Measurements from ENCODE around the gene NTM.
"Not testable (repeated sequence)": the region's sequence is repeated elsewhere in the genome, so short reads cannot be mapped to it uniquely, and the experiment has no call there.

Gene NTM

DNA sequence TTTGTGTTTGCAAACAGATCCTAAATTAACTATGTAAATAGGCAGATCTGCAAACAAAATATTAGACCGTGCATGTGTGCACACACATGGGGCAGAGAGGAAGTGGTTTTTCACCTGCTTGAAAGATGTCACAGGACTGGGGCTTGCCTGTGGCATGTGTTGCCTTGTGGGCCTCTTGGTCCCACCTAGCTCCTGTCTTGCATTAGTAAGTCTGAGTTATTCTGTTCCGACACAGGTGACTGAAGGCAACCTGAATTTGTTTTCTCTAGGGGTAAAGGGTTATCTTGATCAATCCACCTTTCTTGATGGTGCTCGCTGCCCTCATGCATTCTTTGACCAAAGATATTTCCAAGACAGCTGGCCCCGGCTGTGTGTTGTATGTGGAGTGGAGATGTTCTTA is 667.5 kb downstream of the NTM start:
- DNase-seq, result no peak

GRCh38 chr11:132039521-132039920 is 669.1 kb downstream of the NTM start:
- no peak for DNase-seq

DNA sequence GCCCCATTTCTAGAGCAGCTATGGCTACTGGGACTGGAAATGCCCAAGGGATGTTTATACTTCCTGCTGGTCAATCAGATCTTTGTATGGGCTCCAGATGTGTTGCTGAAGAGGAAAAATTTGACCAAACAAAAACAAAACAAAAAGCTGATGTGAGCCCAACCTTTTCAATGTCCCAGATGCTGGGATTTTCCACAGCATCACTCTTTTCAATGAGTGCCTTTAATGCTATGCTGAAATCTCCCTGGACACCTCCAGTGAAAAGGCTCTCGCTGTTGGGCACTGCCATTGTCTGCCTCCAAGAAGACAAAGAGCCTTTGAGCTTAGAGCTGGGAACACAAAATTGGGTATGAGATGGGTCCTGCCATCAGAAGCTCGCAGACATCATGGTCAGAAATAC is 671.9 kb downstream of the NTM start:
- no peak for DNase-seq

GRCh38 chr11:132043714-132044113 is 673.3 kb downstream of the NTM start:
- DNase-seq, result no peak

- no peak for DNase-seq
These were observed 674.7 kb downstream of the NTM start for GRCh38 chr11:132045107-132045506.

DNA sequence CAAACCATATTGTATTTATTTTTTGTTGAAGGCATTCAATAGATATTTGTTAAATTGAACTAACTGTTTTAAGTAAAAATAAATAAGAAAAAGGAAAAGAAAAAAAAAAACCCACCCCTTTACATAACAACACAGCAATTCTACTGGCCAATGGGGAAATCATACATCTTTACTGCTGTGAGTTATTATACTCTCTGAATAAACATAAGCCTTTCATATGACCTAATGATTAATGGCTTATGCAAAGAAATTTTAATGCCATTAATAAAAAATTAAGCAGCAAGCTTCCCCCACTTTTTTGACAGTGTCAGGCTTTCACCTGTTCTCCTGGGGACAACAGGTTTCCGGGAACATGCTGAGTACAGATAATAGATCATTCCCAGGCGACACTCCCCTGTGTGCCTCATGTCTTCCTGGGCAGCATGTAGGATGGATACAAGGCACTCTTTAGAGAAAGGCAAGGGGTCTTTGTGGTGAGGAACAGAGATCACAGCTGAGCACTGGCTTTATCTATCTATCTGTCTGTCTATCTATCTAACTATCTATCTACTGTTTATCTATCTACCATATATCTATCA is 676.0 kb downstream of the NTM start:
- no peak for DNase-seq

- DNase-seq, result no peak
These were observed 676.8 kb downstream of the NTM start for GRCh38 chr11:132047167-132047566.

- no peak for DNase-seq
These were observed 677.6 kb downstream of the NTM start for GRCh38 chr11:132048040-132048439.

DNA sequence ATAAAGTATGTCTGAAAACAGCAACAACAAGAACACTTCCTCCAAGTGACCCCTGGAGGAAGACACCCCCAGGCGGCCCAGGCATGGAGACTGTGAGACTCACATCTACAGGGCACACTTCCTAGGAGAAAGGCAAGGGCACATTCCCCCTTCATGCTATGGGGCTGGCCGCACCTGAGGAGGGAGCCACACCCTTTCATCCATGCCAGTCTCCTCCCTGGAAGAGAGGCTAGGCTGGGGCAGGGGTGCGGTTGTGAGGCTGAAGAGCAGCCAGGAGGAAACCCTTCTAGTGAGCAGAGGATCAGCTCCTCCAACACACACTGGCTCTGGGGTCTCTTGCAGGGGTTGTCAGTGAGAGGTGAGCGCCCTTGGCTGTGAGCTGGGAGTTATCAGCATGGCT is 678.8 kb downstream of the NTM start:
- no peak for DNase-seq

- DNase-seq, result no peak
These were observed 679.6 kb downstream of the NTM start for GRCh38 chr11:132050049-132050448.

DNA sequence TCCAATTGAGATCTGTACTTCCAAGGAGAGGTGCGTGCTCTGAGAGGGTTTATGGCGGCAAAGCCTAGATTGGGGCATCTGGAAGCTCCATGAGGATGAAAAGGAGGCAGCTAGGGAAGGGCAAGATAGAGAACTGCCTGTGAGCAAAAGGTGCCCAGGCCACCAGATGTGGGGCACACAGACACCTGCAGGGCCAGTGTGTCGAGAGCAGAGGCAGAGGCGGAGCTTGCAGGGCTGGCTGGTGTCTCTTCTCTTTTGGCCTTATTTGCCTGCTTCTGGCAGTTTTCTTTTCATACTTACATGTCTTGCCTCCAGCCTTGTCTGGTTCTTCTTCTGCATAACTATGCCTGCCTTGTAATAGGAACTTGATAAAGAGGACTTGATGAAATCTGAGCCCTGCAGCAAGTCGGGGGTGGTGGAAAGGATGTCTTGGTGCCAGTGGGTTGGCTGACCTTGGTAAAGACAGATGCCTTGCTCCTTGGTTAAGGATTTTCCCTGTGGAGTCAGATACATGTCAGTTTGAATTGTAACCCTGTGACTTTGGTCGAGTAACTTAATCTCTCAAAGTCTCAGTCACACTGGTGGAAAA is 680.3 kb downstream of the NTM start:
- DNase-seq, result no peak

DNA sequence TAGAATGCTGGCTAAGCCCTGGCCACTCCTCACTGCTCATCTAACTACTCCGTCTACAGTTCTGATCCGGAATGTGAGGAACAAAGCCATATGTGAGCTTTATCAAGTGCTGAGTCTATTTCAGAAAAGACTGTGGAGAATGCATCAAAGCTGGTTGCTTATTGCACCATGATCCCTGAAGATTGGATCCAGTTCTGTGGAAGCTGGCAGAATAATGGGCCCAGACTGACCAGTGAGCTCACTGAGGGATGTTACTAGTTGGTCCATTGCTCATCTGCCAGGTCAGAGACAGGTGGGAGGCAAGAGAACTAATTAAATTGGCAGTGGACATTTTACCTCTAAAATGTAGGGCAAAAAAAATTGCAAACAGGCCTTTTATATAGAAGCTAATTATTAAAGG is 681.3 kb downstream of the NTM start:
- DNase-seq, result no peak

DNA sequence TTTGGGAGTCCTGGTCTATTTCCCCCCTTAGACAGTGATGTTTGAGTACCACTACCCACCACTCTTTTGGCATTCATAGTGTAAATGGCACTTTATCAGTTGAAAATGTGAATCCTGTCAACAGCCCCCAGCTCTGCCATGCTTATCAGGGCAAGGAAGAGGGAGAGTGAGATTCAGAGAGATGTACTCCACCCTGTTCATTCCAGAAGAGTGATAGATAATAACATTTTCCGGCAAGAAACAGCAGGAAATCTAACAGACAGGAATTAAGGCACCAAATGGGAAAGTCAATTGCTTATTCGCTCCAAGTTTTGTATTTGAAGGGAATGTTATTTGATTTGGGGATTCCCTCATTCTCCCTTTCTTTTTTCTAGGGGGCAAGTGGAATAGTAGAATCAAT is 681.9 kb downstream of the NTM start:
- no peak for DNase-seq

DNA sequence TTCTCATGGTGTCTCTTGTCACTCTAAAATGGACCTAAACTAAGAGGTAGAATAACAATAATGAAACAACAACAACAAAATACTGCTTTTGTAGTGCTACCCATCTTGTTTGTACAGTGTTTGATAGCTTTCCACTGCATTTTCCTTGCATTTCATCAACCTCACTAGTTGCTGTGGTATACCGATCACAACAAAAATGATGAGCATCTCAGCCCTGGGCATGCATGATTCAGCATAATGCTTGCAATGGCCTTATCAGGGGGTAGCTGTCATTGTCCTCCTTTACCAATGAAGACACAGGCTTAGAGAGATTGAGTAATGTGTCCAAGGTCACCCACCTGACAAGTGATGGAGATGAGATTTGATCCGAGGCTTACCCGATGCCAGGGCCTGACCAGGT is 682.5 kb downstream of the NTM start:
- DNase-seq, result no peak

- no peak for DNase-seq
These were observed 684.4 kb downstream of the NTM start for GRCh38 chr11:132054822-132055221.

GRCh38 chr11:132055296-132055695 is 684.9 kb downstream of the NTM start:
- DNase-seq, result no peak

GRCh38 chr11:132056689-132057088 is 686.3 kb downstream of the NTM start:
- DNase-seq, result no peak

DNA sequence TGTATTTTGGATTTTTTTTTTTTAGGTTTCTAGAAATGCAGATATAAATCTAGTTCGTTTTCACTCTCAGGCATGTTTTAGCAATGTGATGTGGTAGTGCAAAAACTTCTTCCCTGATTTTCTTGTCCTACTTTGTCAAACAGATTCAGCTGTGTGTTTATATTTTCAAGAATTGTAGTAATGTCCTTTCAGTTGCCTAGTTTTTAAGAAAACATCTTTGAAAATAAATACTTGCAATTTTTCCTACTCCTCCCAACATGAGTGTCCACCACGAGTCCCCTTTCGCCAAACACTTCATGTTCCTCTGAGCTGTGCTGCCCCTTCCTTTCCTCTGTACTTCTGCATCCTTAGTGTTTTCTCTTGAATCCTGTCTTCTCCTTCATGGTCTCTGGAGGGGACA is 686.9 kb downstream of the NTM start:
- DNase-seq, result no peak

DNA sequence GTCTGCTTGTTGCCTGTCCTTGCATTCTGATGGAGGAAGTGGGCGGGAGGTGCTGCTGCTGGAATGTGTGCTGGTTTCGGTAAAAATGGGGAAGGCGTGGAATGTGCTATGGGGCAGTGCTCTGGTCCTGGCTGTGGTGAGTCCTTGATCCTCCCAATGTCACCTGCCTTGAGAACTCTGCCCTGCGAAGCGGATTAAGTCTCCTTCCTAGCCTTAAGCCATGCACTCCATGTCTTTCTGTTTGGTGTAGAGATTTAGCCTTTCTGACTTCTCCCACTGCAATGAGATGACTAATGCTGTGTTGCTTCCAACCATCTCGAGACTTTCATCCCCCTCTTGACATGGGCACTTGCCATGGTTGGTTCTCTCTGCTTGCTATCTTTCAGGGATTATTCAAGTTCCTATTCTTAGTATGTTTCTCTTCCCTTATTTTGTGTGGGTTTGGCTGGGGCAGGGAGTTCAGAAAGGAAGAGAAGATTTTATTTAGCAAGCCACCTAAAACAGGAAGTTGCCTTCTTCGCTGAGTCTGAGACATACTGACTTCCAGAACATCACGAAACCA is 687.9 kb downstream of the NTM start:
- DNase-seq, result no peak

GRCh38 chr11:132060567-132060966 is 690.2 kb downstream of the NTM start:
- no peak for DNase-seq

DNA sequence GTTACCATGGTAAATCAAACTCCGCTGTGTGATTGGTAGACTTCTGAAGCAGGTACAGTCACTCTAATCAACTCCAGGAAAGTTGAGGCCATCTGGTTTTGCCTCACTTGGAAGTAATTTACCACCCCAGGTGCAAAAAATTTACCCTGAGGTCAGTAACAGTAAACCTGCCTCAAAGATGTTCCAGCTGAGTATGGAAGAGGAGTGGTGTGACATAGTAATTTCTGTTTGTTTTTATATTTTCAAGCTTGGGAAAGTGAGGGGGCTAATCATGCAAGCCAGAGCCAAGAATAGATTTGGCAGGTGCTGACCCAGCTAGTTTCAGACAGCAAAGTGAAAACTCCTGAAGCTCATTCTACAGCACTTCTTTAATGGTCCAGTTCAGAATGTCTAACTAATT is 691.6 kb downstream of the NTM start:
- no peak for DNase-seq

DNA sequence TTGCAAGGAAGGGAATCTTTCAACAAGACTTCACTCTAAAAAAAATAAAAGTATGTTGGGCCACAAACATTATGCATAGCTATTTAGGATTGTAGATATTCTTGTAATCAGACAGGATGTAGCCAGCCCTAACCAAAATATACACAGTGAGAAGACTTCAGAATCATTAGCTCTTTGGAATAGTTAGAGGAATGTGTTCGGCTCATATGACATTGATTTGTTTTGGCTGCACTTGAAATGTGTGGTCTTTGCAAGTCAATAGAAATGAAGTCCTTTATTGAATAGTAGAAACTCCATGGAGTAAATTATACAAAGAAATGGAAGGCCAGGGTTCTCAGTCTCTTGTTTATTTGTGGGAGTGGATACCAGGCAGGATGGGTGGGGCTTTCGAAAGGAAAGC is 692.1 kb downstream of the NTM start:
- DNase-seq, result no peak

- no peak for DNase-seq
These were observed 694.7 kb downstream of the NTM start for GRCh38 chr11:132064987-132065620.

DNA sequence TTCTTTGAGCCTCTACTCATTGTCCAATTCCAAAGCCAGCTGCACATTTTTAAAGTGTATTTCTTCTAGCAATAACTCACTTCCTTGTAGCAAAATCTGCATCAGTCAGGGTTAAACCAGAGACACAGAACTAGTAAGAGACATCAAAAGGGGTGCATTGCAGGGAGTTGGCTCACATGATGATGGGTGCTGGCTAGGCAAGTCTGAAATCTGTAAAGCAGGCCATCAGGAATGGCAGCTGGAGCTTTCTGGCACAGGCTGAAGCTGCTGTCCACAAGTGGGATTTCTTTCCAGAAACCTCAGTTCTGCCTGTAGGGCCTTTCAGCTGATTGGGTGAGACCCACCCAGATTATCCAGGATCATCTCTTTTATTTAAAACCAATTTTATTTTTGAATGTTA is 698.1 kb downstream of the NTM start:
- DNase-seq, result no peak

DNA sequence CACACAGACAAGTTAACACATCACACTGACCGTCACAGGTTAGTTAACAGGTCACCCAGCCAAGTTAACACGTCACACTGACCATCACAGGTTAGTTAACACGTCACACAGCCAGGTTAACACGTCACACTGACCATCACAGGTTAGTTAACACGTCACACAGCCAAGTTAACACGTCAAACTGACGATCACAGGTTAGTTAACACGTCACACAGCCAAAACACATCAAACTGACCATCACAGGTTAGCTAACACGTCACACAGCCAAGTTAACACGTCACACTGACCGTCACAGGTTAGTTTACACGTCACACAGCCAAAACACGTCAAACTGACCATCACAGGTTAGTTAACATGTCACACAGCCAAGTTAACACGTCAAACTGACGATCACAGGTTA is 699.2 kb downstream of the NTM start:
- DNase-seq, result not testable (repeated sequence)

Measured in DMS 273 treated with DMSO at 0.1 percent for 48 hours (cell line).